WTC11 (cell line): ENCODE data around the gene FOXD3. TPM values are rescaled to one million over a fixed set of nuclear protein-coding genes. Genes with fewer than 3 reads are reported as not detected.

Experiments used
- ATAC-seq: fragments of 200-7000 bp; cut with Tn5 transposase; 2 replicates; pipeline ENCODE4 v1.10.0; 2021; ENCODE audit warnings: mild to moderate bottlenecking, moderate library complexity
- CTCF ChIA-PET: fragments of 300-600 bp; sonication (Branson Sonifier 250); formaldehyde crosslinking; loops from one replicate; lab custom pipeline; 2021; ENCODE audit warnings: antibody characterized with exemption; lab: Charles Lee
- POLR2A ChIA-PET: fragments of 350-600 bp; sonication (Branson Sonifier 250); formaldehyde crosslinking; loops from one replicate; lab custom pipeline; 2021; ENCODE audit warnings: antibody characterized with exemption; lab: Charles Lee
- DNase-seq: peaks from one replicate; pipeline ENCODE4 v3.0.0; 2021; ENCODE audit warnings: low spot score
- H3K27ac Mint-ChIP-seq: 2 replicates; pipeline ENCODE4 v1.8.0; 2021; ENCODE audit warnings: mixed read lengths
- H3K27me3 Mint-ChIP-seq: 2 replicates; pipeline ENCODE4 v1.8.0; 2021; ENCODE audit warnings: low read depth, mild to moderate bottlenecking, moderate library complexity, mixed read lengths
- H3K36me3 Mint-ChIP-seq: 2 replicates; pipeline ENCODE4 v1.8.0; 2021; ENCODE audit warnings: mixed read lengths
- H3K4me1 Mint-ChIP-seq: 2 replicates; pipeline ENCODE4 v1.8.0; 2022; ENCODE audit warnings: mixed read lengths
- H3K4me3 Mint-ChIP-seq: 2 replicates; pipeline ENCODE4 v1.8.0; 2021; ENCODE audit warnings: mild to moderate bottlenecking, moderate library complexity, mixed read lengths
- H3K9me3 Mint-ChIP-seq: 2 replicates; pipeline ENCODE4 v1.8.0; 2021; ENCODE audit warnings: mixed read lengths
- CREB1 ChIP-seq: sonication (generic); formaldehyde crosslinking; IDR thresholded peaks from 2 replicates; pipeline ENCODE4 v1.8.0; 2023; ENCODE audit warnings: mild to moderate bottlenecking, missing genetic modification reagents
- ETV6 ChIP-seq: sonication (generic); formaldehyde crosslinking; IDR thresholded peaks from 2 replicates; pipeline ENCODE4 v1.8.1; 2022; ENCODE audit warnings: mild to moderate bottlenecking, missing genetic modification reagents
- GRHL2 ChIP-seq: fragments of 250-450 bp; sonication (Bioruptor Pico); IDR thresholded peaks from 2 replicates; pipeline ENCODE4 v1.8.0; 2022; ENCODE audit warnings: mild to moderate bottlenecking, moderate library complexity; ENCODE audit not compliant: insufficient replicate concordance, severe bottlenecking
- JUN ChIP-seq: sonication (generic); formaldehyde crosslinking; IDR thresholded peaks from 2 replicates; pipeline ENCODE4 v1.8.0; 2023; ENCODE audit warnings: mild to moderate bottlenecking, missing genetic modification reagents
- NFE2L1 ChIP-seq: sonication (generic); formaldehyde crosslinking; IDR thresholded peaks from 2 replicates; pipeline ENCODE4 v1.8.1; 2023; ENCODE audit warnings: missing genetic modification reagents
- NFYB ChIP-seq: sonication (generic); formaldehyde crosslinking; conservative IDR thresholded peaks from 2 replicates; pipeline ENCODE4 v1.8.0; 2022; ENCODE audit warnings: low read depth, missing genetic modification reagents
- ZBTB21 ChIP-seq: sonication (generic); formaldehyde crosslinking; IDR thresholded peaks from 2 replicates; pipeline ENCODE4 v1.8.1; 2023; ENCODE audit warnings: mild to moderate bottlenecking, missing genetic modification reagents, borderline replicate concordance
- ZNF219 ChIP-seq: sonication (generic); formaldehyde crosslinking; IDR thresholded peaks from 2 replicates; pipeline ENCODE4 v1.8.0; 2023; ENCODE audit warnings: missing genetic modification reagents, mild to moderate bottlenecking, borderline replicate concordance
- ZNF423 ChIP-seq: fragments of 250-450 bp; sonication (Bioruptor Pico); IDR thresholded peaks from 2 replicates; pipeline ENCODE4 v2.1.2; 2022; ENCODE audit warnings: mild to moderate bottlenecking, moderate library complexity
- total RNA-seq: library from RNA; stranded (reverse); gene quantifications from 3 replicates; pipeline ENCODE4 v1.2.3, GENCODE V29; 2021
- TF ChIP-seq, protein P1 (sequence below): fragments of 200-600 bp; IDR thresholded peaks from 2 replicates; pipeline ENCODE4 v1.8.0; 2022; ENCODE audit warnings: antibody characterized with exemption
- TF ChIP-seq, protein P2 (sequence below): fragments of 250-450 bp; sonication (Bioruptor Pico); IDR thresholded peaks from 2 replicates; pipeline ENCODE4 v1.9.0; 2021; ENCODE audit warnings: mild to moderate bottlenecking
- TF ChIP-seq, protein P3 (sequence below): sonication (generic); formaldehyde crosslinking; IDR thresholded peaks from 2 replicates; pipeline ENCODE4 v1.8.0; 2023; ENCODE audit warnings: missing genetic modification reagents, mild to moderate bottlenecking, borderline replicate concordance

The FOXD3 gene
- total RNA-seq, 1 experiment from 2014 or later, result 27.5 TPM

DNA sequence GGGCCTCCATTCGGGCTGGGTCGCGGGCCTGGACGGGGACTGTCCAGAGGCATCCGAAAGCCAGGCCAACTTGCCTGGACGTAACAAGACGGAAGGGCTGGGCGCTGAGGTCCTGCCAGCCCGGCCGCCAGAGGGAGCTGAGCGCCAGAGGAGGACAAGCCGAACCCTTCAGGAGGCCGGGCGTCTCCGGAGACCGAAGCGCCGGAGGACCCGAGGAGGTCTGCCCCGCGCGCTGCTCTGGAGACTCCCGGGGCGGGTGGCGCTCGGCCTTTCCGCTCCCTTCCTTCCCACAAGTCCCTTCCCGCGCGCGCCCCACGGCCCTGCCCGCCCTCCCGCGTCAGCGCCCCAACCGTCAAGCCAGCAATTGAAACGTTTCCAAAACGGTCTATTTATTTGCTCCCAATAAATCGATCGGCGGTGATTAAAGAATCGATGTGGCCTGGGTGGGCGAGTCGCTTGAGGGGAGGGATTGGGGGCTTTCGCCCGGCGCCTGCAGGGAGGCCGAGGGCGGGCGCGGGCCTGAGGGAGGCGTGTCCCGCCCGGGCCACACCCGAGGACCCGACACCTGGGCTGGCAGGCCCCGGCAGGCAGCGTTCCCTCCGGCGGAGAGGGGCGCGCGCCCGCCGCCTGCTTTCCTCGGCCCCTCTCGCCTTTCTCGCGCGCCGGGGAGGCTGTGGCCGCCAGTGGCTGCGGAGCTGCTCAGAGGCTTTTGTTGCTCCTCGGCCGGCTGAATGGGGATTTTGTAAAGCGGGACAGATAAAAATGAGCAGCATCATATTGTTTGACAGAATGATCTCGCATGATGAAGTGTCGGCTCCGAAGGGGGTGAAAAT lies 5.2 kb upstream of the FOXD3 start (continued):
- peak; percentile 68 for TF ChIP-seq ZNF423 (CRISPR knock-in tag)
- peak; percentile 35; the same call in 1 of the 2 replicates for TF ChIP-seq ETV6 (CRISPR knock-in tag)
- TF ChIP-seq, protein P1, sequence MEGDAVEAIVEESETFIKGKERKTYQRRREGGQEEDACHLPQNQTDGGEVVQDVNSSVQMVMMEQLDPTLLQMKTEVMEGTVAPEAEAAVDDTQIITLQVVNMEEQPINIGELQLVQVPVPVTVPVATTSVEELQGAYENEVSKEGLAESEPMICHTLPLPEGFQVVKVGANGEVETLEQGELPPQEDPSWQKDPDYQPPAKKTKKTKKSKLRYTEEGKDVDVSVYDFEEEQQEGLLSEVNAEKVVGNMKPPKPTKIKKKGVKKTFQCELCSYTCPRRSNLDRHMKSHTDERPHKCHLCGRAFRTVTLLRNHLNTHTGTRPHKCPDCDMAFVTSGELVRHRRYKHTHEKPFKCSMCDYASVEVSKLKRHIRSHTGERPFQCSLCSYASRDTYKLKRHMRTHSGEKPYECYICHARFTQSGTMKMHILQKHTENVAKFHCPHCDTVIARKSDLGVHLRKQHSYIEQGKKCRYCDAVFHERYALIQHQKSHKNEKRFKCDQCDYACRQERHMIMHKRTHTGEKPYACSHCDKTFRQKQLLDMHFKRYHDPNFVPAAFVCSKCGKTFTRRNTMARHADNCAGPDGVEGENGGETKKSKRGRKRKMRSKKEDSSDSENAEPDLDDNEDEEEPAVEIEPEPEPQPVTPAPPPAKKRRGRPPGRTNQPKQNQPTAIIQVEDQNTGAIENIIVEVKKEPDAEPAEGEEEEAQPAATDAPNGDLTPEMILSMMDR, result peak; percentile 56
- no peak for TF ChIP-seq NFYB
- TF ChIP-seq, protein P2, sequence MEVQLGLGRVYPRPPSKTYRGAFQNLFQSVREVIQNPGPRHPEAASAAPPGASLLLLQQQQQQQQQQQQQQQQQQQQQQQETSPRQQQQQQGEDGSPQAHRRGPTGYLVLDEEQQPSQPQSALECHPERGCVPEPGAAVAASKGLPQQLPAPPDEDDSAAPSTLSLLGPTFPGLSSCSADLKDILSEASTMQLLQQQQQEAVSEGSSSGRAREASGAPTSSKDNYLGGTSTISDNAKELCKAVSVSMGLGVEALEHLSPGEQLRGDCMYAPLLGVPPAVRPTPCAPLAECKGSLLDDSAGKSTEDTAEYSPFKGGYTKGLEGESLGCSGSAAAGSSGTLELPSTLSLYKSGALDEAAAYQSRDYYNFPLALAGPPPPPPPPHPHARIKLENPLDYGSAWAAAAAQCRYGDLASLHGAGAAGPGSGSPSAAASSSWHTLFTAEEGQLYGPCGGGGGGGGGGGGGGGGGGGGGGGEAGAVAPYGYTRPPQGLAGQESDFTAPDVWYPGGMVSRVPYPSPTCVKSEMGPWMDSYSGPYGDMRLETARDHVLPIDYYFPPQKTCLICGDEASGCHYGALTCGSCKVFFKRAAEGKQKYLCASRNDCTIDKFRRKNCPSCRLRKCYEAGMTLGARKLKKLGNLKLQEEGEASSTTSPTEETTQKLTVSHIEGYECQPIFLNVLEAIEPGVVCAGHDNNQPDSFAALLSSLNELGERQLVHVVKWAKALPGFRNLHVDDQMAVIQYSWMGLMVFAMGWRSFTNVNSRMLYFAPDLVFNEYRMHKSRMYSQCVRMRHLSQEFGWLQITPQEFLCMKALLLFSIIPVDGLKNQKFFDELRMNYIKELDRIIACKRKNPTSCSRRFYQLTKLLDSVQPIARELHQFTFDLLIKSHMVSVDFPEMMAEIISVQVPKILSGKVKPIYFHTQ (CRISPR knock-in tag), result no peak

DNA sequence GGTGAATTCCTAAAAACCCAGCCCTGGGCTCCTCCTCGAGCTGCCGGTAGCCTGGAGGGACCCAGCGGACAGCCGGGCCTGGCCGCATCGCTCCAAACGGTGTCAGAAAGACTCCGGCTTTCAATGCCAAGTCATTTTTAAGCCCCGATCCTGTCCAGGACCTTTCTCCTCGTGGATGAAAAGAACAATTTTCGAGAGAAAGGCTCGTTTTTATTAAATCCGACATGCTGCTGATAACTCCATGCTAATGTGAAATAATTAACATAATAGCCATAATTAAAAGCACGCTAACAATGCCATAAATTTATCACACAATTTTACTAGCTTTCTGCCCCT lies 4.6 kb upstream of the FOXD3 start:
- peaks cover 27% of the 10 kb centered on the region for H3K27me3 Mint-ChIP-seq
- peak overlapping the region; percentile 94 for H3K4me3 Mint-ChIP-seq
- peak overlapping the region; percentile 84 for H3K27ac Mint-ChIP-seq
- H3K36me3 Mint-ChIP-seq, result no peaks in the 10 kb centered on the region
- POLR2A ChIA-PET, result interaction anchor here (1.1 to 1.6 kb wide), 2 partner anchors 9 to 11 kb away, joined by 3 to 5 read pairs; no protein-coding TSS in a partner anchor
- ATAC-seq (peak; percentile 0; the same call in 1 of the 2 replicates), DNase-seq (no peak)
- peaks cover 48% of the 10 kb centered on the region for H3K4me1 Mint-ChIP-seq
- TF ChIP-seq NFE2L1 (no peak), ZBTB21 (CRISPR knock-in tag) (no peak), CREB1 (no peak), GRHL2 (no peak), JUN (CRISPR knock-in tag) (no peak), ZNF219 (CRISPR knock-in tag) (no peak)
- TF ChIP-seq, protein P3, sequence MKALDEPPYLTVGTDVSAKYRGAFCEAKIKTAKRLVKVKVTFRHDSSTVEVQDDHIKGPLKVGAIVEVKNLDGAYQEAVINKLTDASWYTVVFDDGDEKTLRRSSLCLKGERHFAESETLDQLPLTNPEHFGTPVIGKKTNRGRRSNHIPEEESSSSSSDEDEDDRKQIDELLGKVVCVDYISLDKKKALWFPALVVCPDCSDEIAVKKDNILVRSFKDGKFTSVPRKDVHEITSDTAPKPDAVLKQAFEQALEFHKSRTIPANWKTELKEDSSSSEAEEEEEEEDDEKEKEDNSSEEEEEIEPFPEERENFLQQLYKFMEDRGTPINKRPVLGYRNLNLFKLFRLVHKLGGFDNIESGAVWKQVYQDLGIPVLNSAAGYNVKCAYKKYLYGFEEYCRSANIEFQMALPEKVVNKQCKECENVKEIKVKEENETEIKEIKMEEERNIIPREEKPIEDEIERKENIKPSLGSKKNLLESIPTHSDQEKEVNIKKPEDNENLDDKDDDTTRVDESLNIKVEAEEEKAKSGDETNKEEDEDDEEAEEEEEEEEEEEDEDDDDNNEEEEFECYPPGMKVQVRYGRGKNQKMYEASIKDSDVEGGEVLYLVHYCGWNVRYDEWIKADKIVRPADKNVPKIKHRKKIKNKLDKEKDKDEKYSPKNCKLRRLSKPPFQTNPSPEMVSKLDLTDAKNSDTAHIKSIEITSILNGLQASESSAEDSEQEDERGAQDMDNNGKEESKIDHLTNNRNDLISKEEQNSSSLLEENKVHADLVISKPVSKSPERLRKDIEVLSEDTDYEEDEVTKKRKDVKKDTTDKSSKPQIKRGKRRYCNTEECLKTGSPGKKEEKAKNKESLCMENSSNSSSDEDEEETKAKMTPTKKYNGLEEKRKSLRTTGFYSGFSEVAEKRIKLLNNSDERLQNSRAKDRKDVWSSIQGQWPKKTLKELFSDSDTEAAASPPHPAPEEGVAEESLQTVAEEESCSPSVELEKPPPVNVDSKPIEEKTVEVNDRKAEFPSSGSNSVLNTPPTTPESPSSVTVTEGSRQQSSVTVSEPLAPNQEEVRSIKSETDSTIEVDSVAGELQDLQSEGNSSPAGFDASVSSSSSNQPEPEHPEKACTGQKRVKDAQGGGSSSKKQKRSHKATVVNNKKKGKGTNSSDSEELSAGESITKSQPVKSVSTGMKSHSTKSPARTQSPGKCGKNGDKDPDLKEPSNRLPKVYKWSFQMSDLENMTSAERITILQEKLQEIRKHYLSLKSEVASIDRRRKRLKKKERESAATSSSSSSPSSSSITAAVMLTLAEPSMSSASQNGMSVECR (CRISPR knock-in tag), result no peak
- TF ChIP-seq, all 79 proteins: peak for 0
- H3K9me3 Mint-ChIP-seq, result no peaks in the 10 kb centered on the region
- CTCF ChIA-PET, result interaction anchor here (0.9 to 2.2 kb wide), 10 partner anchors 9 to 313 kb away, joined by 3 to 22 read pairs (median 6); no protein-coding TSS in a partner anchor
